Neural progenitor cell (in vitro differentiated cells): ENCODE measurements around the gene SLC35B1. TPM values are rescaled to one million over a fixed set of nuclear protein-coding genes. Genes with fewer than 3 reads are reported as not detected.

Source experiments
- DNase-seq: peaks from one replicate; pipeline ENCODE4 v3.0.0-alpha.2; 2016; ENCODE audit warnings: low spot score
- H2AFZ ChIP-seq: fragments of 200-600 bp; sonication (generic); replicated peaks from 2 replicates; pipeline ENCODE4 v1.6.1; 2016; ENCODE audit warnings: antibody characterized with exemption
- H3F3A ChIP-seq: fragments of 200-600 bp; sonication (generic); 2 replicates; pipeline ENCODE4 v1.6.1; 2016; ENCODE audit warnings: antibody characterized with exemption, low read depth
- H3K27ac ChIP-seq: fragments of 200-600 bp; sonication (generic); 2 replicates; pipeline ENCODE4 v1.5.1; 2016; ENCODE audit warnings: mild to moderate bottlenecking
- H3K27me3 ChIP-seq: fragments of 200-600 bp; sonication (generic); 2 replicates; pipeline ENCODE4 v1.6.1; 2016; ENCODE audit warnings: mild to moderate bottlenecking, moderate library complexity
- H3K36me3 ChIP-seq: fragments of 200-600 bp; sonication (generic); 2 replicates; pipeline ENCODE4 v1.5.1; 2016
- H3K4me1 ChIP-seq: fragments of 200-600 bp; sonication (generic); 2 replicates; pipeline ENCODE4 v1.6.1; 2016; ENCODE audit warnings: mixed run types
- H3K4me2 ChIP-seq: fragments of 200-600 bp; sonication (generic); 2 replicates; pipeline ENCODE4 v1.6.1; 2016
- H3K4me3 ChIP-seq: fragments of 200-600 bp; sonication (generic); 2 replicates; pipeline ENCODE4 v1.5.1; 2016
- H3K79me2 ChIP-seq: fragments of 200-600 bp; sonication (generic); 2 replicates; pipeline ENCODE4 v1.6.1; 2016; ENCODE audit warnings: low read depth
- H3K9ac ChIP-seq: fragments of 200-600 bp; sonication (generic); 2 replicates; pipeline ENCODE4 v1.6.1; 2016
- H3K9me3 ChIP-seq: fragments of 200-600 bp; sonication (generic); 2 replicates; pipeline ENCODE4 v1.5.1; 2016; ENCODE audit warnings: low read depth
- H4K20me1 ChIP-seq: fragments of 200-600 bp; sonication (generic); 2 replicates; pipeline ENCODE4 v1.6.1; 2016; ENCODE audit warnings: low read depth
- H3K27ac Mint-ChIP-seq: 3 replicates; pipeline ENCODE4 v1.8.0; 2021; ENCODE audit warnings: mixed read lengths
- H3K27me3 Mint-ChIP-seq: 2 replicates; pipeline ENCODE4 v1.8.0; 2022; ENCODE audit warnings: low read depth, mild to moderate bottlenecking, inconsistent platforms, moderate library complexity, mixed read lengths; ENCODE audit not compliant: insufficient read depth
- H3K36me3 Mint-ChIP-seq: 3 replicates; pipeline ENCODE4 v1.8.0; 2021; ENCODE audit warnings: mixed read lengths
- H3K4me1 Mint-ChIP-seq: 3 replicates; pipeline ENCODE4 v1.8.0; 2021; ENCODE audit warnings: mixed read lengths
- H3K4me3 Mint-ChIP-seq: 3 replicates; pipeline ENCODE4 v1.8.0; 2021; ENCODE audit warnings: mild to moderate bottlenecking, moderate library complexity, mixed read lengths
- H3K9me3 Mint-ChIP-seq: 3 replicates; pipeline ENCODE4 v1.8.0; 2020; ENCODE audit warnings: mixed read lengths
- EZH2 ChIP-seq: fragments of 200-600 bp; sonication (generic); IDR thresholded peaks from 2 replicates; pipeline ENCODE4 v1.6.1; 2017; ENCODE audit warnings: antibody characterized with exemption, mild to moderate bottlenecking, moderate library complexity
- EZH2phosphoT487 ChIP-seq: fragments of 200-600 bp; sonication (generic); IDR thresholded peaks from 2 replicates; pipeline ENCODE4 v1.6.1; 2017; ENCODE audit warnings: antibody characterized with exemption
- total RNA-seq: library from RNA; depleted of rRNA; stranded (reverse); fragments of >200 nt; gene quantifications from 2 replicates; pipeline ENCODE4 v1.2.3, GENCODE V29; 2015; ENCODE audit warnings: low replicate concordance
- TF ChIP-seq, protein P1 (sequence below): fragments of 200-600 bp; sonication (generic); IDR thresholded peaks from 2 replicates; pipeline ENCODE4 v1.5.1; 2017; ENCODE audit warnings: antibody characterized with exemption, mild to moderate bottlenecking

Gene SLC35B1
- total RNA-seq, 1 donor from 2014 or later = 52.7 TPM

GRCh38 chr17:49715216-49715615, 7.5 kb upstream of the SLC35B1 start:
- Histone ChIP-seq H4K20me1 (no peaks in the 10 kb centered on the region), H3K36me3 (no peaks in the 10 kb centered on the region), H3K79me2 (no peaks in the 10 kb centered on the region), H3K4me2 (no peak overlapping the region), H3K27ac (no peak overlapping the region), H3F3A (no peaks in the 10 kb centered on the region), H2AFZ (no peak overlapping the region), H3K4me3 (no peak overlapping the region), H3K9ac (no peak overlapping the region), H3K27me3 (no peaks in the 10 kb centered on the region), H3K9me3 (no peaks in the 10 kb centered on the region), H3K4me1 (no peaks in the 10 kb centered on the region)
- no peak overlapping the region for H3K27ac Mint-ChIP-seq
- peaks cover 6% of the 10 kb centered on the region for H3K36me3 Mint-ChIP-seq
- no peak for DNase-seq
- H3K27me3 Mint-ChIP-seq = no peaks in the 10 kb centered on the region
- H3K4me1 Mint-ChIP-seq = no peaks in the 10 kb centered on the region
- no peak overlapping the region for H3K4me3 Mint-ChIP-seq
- TF ChIP-seq, protein P1, sequence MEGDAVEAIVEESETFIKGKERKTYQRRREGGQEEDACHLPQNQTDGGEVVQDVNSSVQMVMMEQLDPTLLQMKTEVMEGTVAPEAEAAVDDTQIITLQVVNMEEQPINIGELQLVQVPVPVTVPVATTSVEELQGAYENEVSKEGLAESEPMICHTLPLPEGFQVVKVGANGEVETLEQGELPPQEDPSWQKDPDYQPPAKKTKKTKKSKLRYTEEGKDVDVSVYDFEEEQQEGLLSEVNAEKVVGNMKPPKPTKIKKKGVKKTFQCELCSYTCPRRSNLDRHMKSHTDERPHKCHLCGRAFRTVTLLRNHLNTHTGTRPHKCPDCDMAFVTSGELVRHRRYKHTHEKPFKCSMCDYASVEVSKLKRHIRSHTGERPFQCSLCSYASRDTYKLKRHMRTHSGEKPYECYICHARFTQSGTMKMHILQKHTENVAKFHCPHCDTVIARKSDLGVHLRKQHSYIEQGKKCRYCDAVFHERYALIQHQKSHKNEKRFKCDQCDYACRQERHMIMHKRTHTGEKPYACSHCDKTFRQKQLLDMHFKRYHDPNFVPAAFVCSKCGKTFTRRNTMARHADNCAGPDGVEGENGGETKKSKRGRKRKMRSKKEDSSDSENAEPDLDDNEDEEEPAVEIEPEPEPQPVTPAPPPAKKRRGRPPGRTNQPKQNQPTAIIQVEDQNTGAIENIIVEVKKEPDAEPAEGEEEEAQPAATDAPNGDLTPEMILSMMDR = no peak
- TF ChIP-seq EZH2phosphoT487 = no peak
- no peak for TF ChIP-seq EZH2
- H3K9me3 Mint-ChIP-seq = no peaks in the 10 kb centered on the region

- H3K36me3 Mint-ChIP-seq = peaks cover 4% of the 10 kb centered on the region
- H3K4me1 Mint-ChIP-seq = peaks cover 23% of the 10 kb centered on the region
- H3K27me3 Mint-ChIP-seq = peaks cover 4% of the 10 kb centered on the region
- H3K4me3 ChIP-seq = no peak overlapping the region
- H3K9ac ChIP-seq = no peak overlapping the region
- TF ChIP-seq, protein P1 = no peak
- TF ChIP-seq EZH2 (no peak), EZH2phosphoT487 (no peak)
- peaks cover 16% of the 10 kb centered on the region for H3K79me2 ChIP-seq
- H3K9me3 Mint-ChIP-seq = no peaks in the 10 kb centered on the region
- DNase-seq = peak; percentile 11
- no peaks in the 10 kb centered on the region for H4K20me1 ChIP-seq
- no peaks in the 10 kb centered on the region for H3K9me3 ChIP-seq
- no peak overlapping the region for H2AFZ ChIP-seq
- H3K4me2 ChIP-seq = no peak overlapping the region
- H3K4me3 Mint-ChIP-seq = peak overlapping the region; percentile 92
- H3K27me3 ChIP-seq = no peaks in the 10 kb centered on the region
- H3K27ac ChIP-seq = no peak overlapping the region
- H3K27ac Mint-ChIP-seq = peak overlapping the region; percentile 99
- H3F3A ChIP-seq = peaks cover 22% of the 10 kb centered on the region
- no peaks in the 10 kb centered on the region for H3K36me3 ChIP-seq
- H3K4me1 ChIP-seq = peaks cover 7% of the 10 kb centered on the region
Observed at GRCh38 chr17:49708515-49709183, 885 bp upstream of the SLC35B1 start.

GRCh38 chr17:49707246-49707607, 537 bp downstream of the SLC35B1 start:
- peak; percentile 51 for DNase-seq
- no peaks in the 10 kb centered on the region for H3K36me3 ChIP-seq
- Mint-ChIP-seq H3K36me3 (peaks cover 4% of the 10 kb centered on the region), H3K27ac (peak overlapping the region; percentile 99), H3K27me3 (peaks cover 4% of the 10 kb centered on the region), H3K4me3 (peak overlapping the region; percentile 92), H3K4me1 (peaks cover 23% of the 10 kb centered on the region), H3K9me3 (no peaks in the 10 kb centered on the region)
- TF ChIP-seq EZH2 (no peak), EZH2phosphoT487 (no peak)
- TF ChIP-seq, protein P1 = no peak
- H3K4me3 ChIP-seq = peak overlapping the region; percentile 84
- peak overlapping the region; percentile 97 for H3K27ac ChIP-seq
- peaks cover 7% of the 10 kb centered on the region for H3K4me1 ChIP-seq
- H2AFZ ChIP-seq = peak overlapping the region; percentile 64
- H3K27me3 ChIP-seq = no peaks in the 10 kb centered on the region
- peak overlapping the region; percentile 97 for H3K4me2 ChIP-seq
- H3K9ac ChIP-seq = peak overlapping the region; percentile 97
- peaks cover 22% of the 10 kb centered on the region for H3F3A ChIP-seq
- peaks cover 16% of the 10 kb centered on the region for H3K79me2 ChIP-seq
- no peaks in the 10 kb centered on the region for H3K9me3 ChIP-seq
- no peaks in the 10 kb centered on the region for H4K20me1 ChIP-seq
